ENCODE data around the gene TRIOBP. TPM values are rescaled to one million over a fixed set of nuclear protein-coding genes. Genes with fewer than 3 reads are reported as not detected.
A peak's percentile ranks its signal among the peaks of the same experiment; 100 is the strongest.

The TRIOBP gene
- total and polyA plus RNA-seq, 2 of the 13 experiments (the other 11 are each of a cell fraction or from before 2014, with no cell fraction given): 6.1 to 15.4 TPM

GRCh38 chr22:37803639-37804351, 106.9 kb downstream of the TRIOBP start (continued):
- TF ChIP-seq ZNF800 (CRISPR knock-in tag; IDR thresholded peaks at IDR 0.05) (no peak), ZFP91 (CRISPR knock-in tag; IDR thresholded peaks at IDR 0.05; ENCODE audit: borderline replicate concordance) (0 out of 2 replicates have a peak, but pooled peaks have one; percentile 26), TBX2 (CRISPR knock-in tag; IDR thresholded peaks at IDR 0.05; ENCODE audit: borderline replicate concordance) (no peak), MAZ (IDR thresholded peaks at IDR 0.05; ENCODE audit: borderline replicate concordance, low read depth, low read length) (0 out of 2 replicates have a peak, but pooled peaks have one; percentile 38), MAZ (CRISPR knock-in tag; IDR thresholded peaks at IDR 0.05; ENCODE audit: low read depth) (no peak), ZBTB40 (IDR thresholded peaks at IDR 0.05) (no peak), ZBTB40 (CRISPR knock-in tag; IDR thresholded peaks at IDR 0.05) (no peak), MEF2D (CRISPR knock-in tag; IDR thresholded peaks at IDR 0.05) (no peak), BCLAF1 (IDR thresholded peaks at IDR 0.05) (no peak), SNAPC5 (CRISPR knock-in tag; IDR thresholded peaks at IDR 0.05; ENCODE audit: borderline replicate concordance) (no peak), ZNF550 (CRISPR knock-in tag; IDR thresholded peaks at IDR 0.05; ENCODE audit: borderline replicate concordance) (no peak), ZFP36 (IDR thresholded peaks at IDR 0.05; ENCODE audit: borderline replicate concordance, low read depth, low read length, partially characterized antibody) (no peak)
